ENCODE results near the gene PEPD. TPM values are rescaled to one million over a fixed set of nuclear protein-coding genes. Genes with fewer than 3 reads are reported as not detected.

The PEPD gene
- total and polyA plus RNA-seq, 10 of the 15 experiments (the other 5 are each of a cell fraction or from before 2014, with no cell fraction given) = 1.4 to 52.0 (median 20.2) TPM

- TF ChIP-seq BCLAF1 (IDR thresholded peaks at IDR 0.05) (no peak), SMAD1 (IDR thresholded peaks at IDR 0.05; ENCODE audit: low read depth, partially characterized antibody) (no peak), ZBTB11 (CRISPR knock-in tag; IDR thresholded peaks at IDR 0.05) (no peak)
- TF ChIP-seq, protein P1, sequence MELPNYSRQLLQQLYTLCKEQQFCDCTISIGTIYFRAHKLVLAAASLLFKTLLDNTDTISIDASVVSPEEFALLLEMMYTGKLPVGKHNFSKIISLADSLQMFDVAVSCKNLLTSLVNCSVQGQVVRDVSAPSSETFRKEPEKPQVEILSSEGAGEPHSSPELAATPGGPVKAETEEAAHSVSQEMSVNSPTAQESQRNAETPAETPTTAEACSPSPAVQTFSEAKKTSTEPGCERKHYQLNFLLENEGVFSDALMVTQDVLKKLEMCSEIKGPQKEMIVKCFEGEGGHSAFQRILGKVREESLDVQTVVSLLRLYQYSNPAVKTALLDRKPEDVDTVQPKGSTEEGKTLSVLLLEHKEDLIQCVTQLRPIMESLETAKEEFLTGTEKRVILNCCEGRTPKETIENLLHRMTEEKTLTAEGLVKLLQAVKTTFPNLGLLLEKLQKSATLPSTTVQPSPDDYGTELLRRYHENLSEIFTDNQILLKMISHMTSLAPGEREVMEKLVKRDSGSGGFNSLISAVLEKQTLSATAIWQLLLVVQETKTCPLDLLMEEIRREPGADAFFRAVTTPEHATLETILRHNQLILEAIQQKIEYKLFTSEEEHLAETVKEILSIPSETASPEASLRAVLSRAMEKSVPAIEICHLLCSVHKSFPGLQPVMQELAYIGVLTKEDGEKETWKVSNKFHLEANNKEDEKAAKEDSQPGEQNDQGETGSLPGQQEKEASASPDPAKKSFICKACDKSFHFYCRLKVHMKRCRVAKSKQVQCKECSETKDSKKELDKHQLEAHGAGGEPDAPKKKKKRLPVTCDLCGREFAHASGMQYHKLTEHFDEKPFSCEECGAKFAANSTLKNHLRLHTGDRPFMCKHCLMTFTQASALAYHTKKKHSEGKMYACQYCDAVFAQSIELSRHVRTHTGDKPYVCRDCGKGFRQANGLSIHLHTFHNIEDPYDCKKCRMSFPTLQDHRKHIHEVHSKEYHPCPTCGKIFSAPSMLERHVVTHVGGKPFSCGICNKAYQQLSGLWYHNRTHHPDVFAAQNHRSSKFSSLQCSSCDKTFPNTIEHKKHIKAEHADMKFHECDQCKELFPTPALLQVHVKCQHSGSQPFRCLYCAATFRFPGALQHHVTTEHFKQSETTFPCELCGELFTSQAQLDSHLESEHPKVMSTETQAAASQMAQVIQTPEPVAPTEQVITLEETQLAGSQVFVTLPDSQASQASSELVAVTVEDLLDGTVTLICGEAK (IDR thresholded peaks at IDR 0.05; ENCODE audit: borderline replicate concordance) = no peak
Observed at GRCh38 chr19:33459222-33460090, 62.1 kb downstream of the PEPD start (continued).
